GM19193 (cell line): Measurements from ENCODE around the gene TRAPPC12.

ENCODE experiments used
- POLR2A ChIP-seq: IDR thresholded peaks from 4 replicates; pipeline ENCODE4 v1.6.1; 2011; ENCODE audit not compliant: insufficient read depth, insufficient read length; ENCODE audit errors: extremely low read depth

The TRAPPC12 gene

GRCh38 chr2:3451926-3452671 is 72.6 kb downstream of the TRAPPC12 start:
- no peak for TF ChIP-seq POLR2A

- no peak for TF ChIP-seq POLR2A
Measured at GRCh38 chr2:3453190-3453999, 73.9 kb downstream of the TRAPPC12 start.

- TF ChIP-seq POLR2A = no peak
Measured at GRCh38 chr2:3454802-3455201, 75.3 kb downstream of the TRAPPC12 start.

- no peak for TF ChIP-seq POLR2A
Measured at GRCh38 chr2:3456125-3456524, 76.6 kb downstream of the TRAPPC12 start.

GRCh38 chr2:3457524-3458395 is 78.3 kb downstream of the TRAPPC12 start:
- TF ChIP-seq POLR2A = no peak

- no peak for TF ChIP-seq POLR2A
Measured at GRCh38 chr2:3458396-3459184, 79.1 kb downstream of the TRAPPC12 start.

GRCh38 chr2:3459185-3460015 is 79.9 kb downstream of the TRAPPC12 start:
- no peak for TF ChIP-seq POLR2A

GRCh38 chr2:3460156-3460555 is 80.7 kb downstream of the TRAPPC12 start:
- TF ChIP-seq POLR2A = no peak

GRCh38 chr2:3460831-3461800 is 81.6 kb downstream of the TRAPPC12 start:
- TF ChIP-seq POLR2A = no peak

GRCh38 chr2:3461801-3462492 is 82.5 kb downstream of the TRAPPC12 start:
- TF ChIP-seq POLR2A = peak; percentile 21

GRCh38 chr2:3462493-3463104 is 83.1 kb downstream of the TRAPPC12 start:
- no peak for TF ChIP-seq POLR2A
